Stomach (tissue), 4 donors: ENCODE measurements around the gene ELL3.

Source experiments
- CTCF ChIP-seq, 7 experiments: fragments of 450-650 bp in 4 of 7; fragments of 200-600 bp in 3 of 7; sonication (generic) in 3 of 7; IDR thresholded peaks; one replicate each; pipeline ENCODE4 v1.5.1; 2016 to 2019; ENCODE audit warnings: antibody characterized with exemption in 7 of 7, control low read depth in 2 of 7, mild to moderate bottlenecking in 1 of 7
- POLR2A ChIP-seq, 4 donors: fragments of 450-650 bp; IDR thresholded peaks; one replicate each; pipeline ENCODE4 v1.6.1; 2016; ENCODE audit warnings: antibody characterized with exemption in 4 of 4, control low read depth in 2 of 4, mild to moderate bottlenecking in 1 of 4, moderate library complexity in 1 of 4

DNA sequence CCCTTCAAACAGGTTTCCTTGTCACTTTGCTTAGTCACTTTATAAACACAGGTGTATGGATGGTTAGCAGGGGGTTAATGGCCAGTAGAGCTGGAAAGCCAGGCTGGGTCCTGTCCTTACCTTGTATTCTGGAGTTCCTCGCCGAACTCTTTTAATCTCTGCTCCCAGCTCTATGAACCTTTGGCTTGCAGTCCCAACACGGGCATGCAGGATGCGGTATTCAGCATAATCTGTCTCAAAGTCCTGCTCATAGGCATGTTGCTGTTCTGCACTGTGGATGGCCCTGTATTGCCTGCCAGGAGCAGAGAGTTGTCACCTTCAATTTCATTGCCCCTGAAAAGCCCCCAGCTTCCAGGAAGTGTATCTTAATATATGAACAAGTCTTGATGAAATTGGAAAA lies 2.7 kb downstream of the ELL3 start:
- TF ChIP-seq CTCF (IDR thresholded peaks at IDR 0.05) (no peak), POLR2A (IDR thresholded peaks at IDR 0.05) (no peak)
